Measurements from ENCODE around the gene CDCA4. TPM values are rescaled to one million over a fixed set of nuclear protein-coding genes. Genes with fewer than 3 reads are reported as not detected.

CDCA4 gene
- total RNA-seq, 4 donors from 2014 or later = 5.8 to 7.8 (median 6.2) TPM

GRCh38 chr14:105010891-105011291 lies 10.0 kb downstream of the CDCA4 start:
- 44 to 72% methylated on average over 4 to 5 of the region's 17 CpGs for WGBS, 2 donors (ENCODE audit: low coverage in 1 of 2)
- H3K9me3 ChIP-seq = no peaks in the 10 kb centered on the region
- ATAC-seq = no peak
- H3K27me3 ChIP-seq = no peaks in the 10 kb centered on the region
- H3K4me3 ChIP-seq = no peak overlapping the region
- TF ChIP-seq CTCF (IDR thresholded peaks at IDR 0.05) (no peak), POLR2A (IDR thresholded peaks at IDR 0.05) (no peak), EP300 (IDR thresholded peaks at IDR 0.05) (no peak), POLR2AphosphoS5 (IDR thresholded peaks at IDR 0.05) (no peak)
- H3K4me1 ChIP-seq = peaks cover 0 to 23% (median 6%) of the 10 kb centered on the region in 3 donors
- no peak overlapping the region for H3K27ac ChIP-seq
- peaks cover 0 to 58% of the 10 kb centered on the region in 2 donors for H3K36me3 ChIP-seq

- Histone ChIP-seq H3K27me3 (no peaks in the 10 kb centered on the region), H3K27ac (no peak overlapping the region), H3K4me1 (peaks cover 0 to 23% (median 6%) of the 10 kb centered on the region in 3 donors), H3K9me3 (no peaks in the 10 kb centered on the region), H3K36me3 (peaks cover 0 to 58% of the 10 kb centered on the region in 2 donors), H3K4me3 (no peak overlapping the region)
- no peak for TF ChIP-seq CTCF (IDR thresholded peaks at IDR 0.05)
- no peak for TF ChIP-seq POLR2AphosphoS5 (IDR thresholded peaks at IDR 0.05)
- no peak for TF ChIP-seq EP300 (IDR thresholded peaks at IDR 0.05)
- TF ChIP-seq POLR2A (IDR thresholded peaks at IDR 0.05) = no peak
- no peak for ATAC-seq
- WGBS, 2 donors (ENCODE audit: low coverage in 1 of 2) = 85 to 89% methylated on average over 1 to 4 of the region's 4 CpGs
These were observed 10.8 kb downstream of the CDCA4 start for GRCh38 chr14:105010106-105010505.

GRCh38 chr14:105007593-105008264 lies 13.2 kb downstream of the CDCA4 start:
- Histone ChIP-seq H3K27me3 (no peaks in the 10 kb centered on the region), H3K27ac (no peak overlapping the region), H3K4me1 (peaks cover 0 to 11% (median under 1%) of the 10 kb centered on the region in 3 donors), H3K4me3 (no peak overlapping the region), H3K9me3 (no peaks in the 10 kb centered on the region), H3K36me3 (peaks cover 0 to 58% of the 10 kb centered on the region in 2 donors)
- WGBS, 2 donors (ENCODE audit: low coverage in 1 of 2) = 80% methylated on average over 1 of the region's 19 CpGs; no CpG with 5 or more reads in 1 of the 2 donors
- no peak for ATAC-seq
- no peak for TF ChIP-seq POLR2AphosphoS5 (IDR thresholded peaks at IDR 0.05)
- TF ChIP-seq EP300 (IDR thresholded peaks at IDR 0.05) = no peak
- TF ChIP-seq POLR2A (IDR thresholded peaks at IDR 0.05) = no peak
- TF ChIP-seq CTCF (IDR thresholded peaks at IDR 0.05) = no peak

- H3K27me3 ChIP-seq = no peaks in the 10 kb centered on the region
- H3K9me3 ChIP-seq = no peaks in the 10 kb centered on the region
- no peak overlapping the region for H3K27ac ChIP-seq
- no peak for ATAC-seq
- peaks cover 0 to 58% of the 10 kb centered on the region in 2 donors for H3K36me3 ChIP-seq
- no peak overlapping the region for H3K4me3 ChIP-seq
- TF ChIP-seq POLR2A (IDR thresholded peaks at IDR 0.05) (no peak), CTCF (IDR thresholded peaks at IDR 0.05) (no peak), POLR2AphosphoS5 (IDR thresholded peaks at IDR 0.05) (no peak), EP300 (IDR thresholded peaks at IDR 0.05) (no peak)
- 80% methylated on average over 1 of the region's 21 CpGs; no CpG with 5 or more reads in 1 of the 2 donors for WGBS, 2 donors (ENCODE audit: low coverage in 1 of 2)
- peaks cover 0 to 4% (median 0%) of the 10 kb centered on the region in 3 donors for H3K4me1 ChIP-seq
These were observed 13.9 kb downstream of the CDCA4 start for GRCh38 chr14:105006831-105007592.
